ENCODE measurements around the gene TTLL9. TPM values are rescaled to one million over a fixed set of nuclear protein-coding genes. Genes with fewer than 3 reads are reported as not detected.

TTLL9 gene
- total RNA-seq, 1 experiment from 2014 or later: not detected

GRCh38 chr20:31937820-31938219, 67.4 kb downstream of the TTLL9 start:
- H3K4me1 ChIP-seq (ENCODE audit: insufficient read depth, low read length, poor library complexity, severe bottlenecking): no peaks in the 10 kb centered on the region
- no peak for TF ChIP-seq EZH2 (IDR thresholded peaks at IDR 0.05; ENCODE audit: borderline replicate concordance, low read depth, low read length, poor library complexity, severe bottlenecking)
- H3K4me3 ChIP-seq (ENCODE audit: low read depth, low read length, poor library complexity, severe bottlenecking): no peak overlapping the region
- POLR2A ChIA-PET (ENCODE audit: low non-redundant PET): interaction anchor here (0.7 kb wide), 1 partner anchor 74 kb away, joined by 12 read pairs; no protein-coding TSS in a partner anchor
- intact Hi-C loops (cut with micrococcal nuclease; ENCODE audit: unreplicated experiment): no loop called here
- no peaks in the 10 kb centered on the region for H3K9me3 ChIP-seq (ENCODE audit: low read depth, low read length, poor library complexity, severe bottlenecking)
- no peak overlapping the region for H3K27ac ChIP-seq (ENCODE audit: low read depth, low read length, poor library complexity, severe bottlenecking)
- no peaks in the 10 kb centered on the region for H3K36me3 ChIP-seq (ENCODE audit: insufficient read depth, low read length, poor library complexity, severe bottlenecking)
- no peaks in the 10 kb centered on the region for H3K27me3 ChIP-seq (replicated peaks; ENCODE audit: insufficient read depth, low read depth, low read length, poor library complexity)
- BruUV-seq (replicated peaks): no TSS peak
- no peak for DNase-seq (ENCODE audit: low spot score)
- CTCF ChIA-PET: no interaction called here

- ChIA-PET CTCF (no interaction called here), POLR2A (ENCODE audit: low non-redundant PET) (no interaction called here)
- H3K27ac ChIP-seq (ENCODE audit: low read depth, low read length, poor library complexity, severe bottlenecking): no peak overlapping the region
- no TSS peak for BruUV-seq (replicated peaks)
- DNase-seq (ENCODE audit: low spot score): no peak
- H3K36me3 ChIP-seq (ENCODE audit: insufficient read depth, low read length, poor library complexity, severe bottlenecking): peaks cover 3% of the 10 kb centered on the region
- H3K9me3 ChIP-seq (ENCODE audit: low read depth, low read length, poor library complexity, severe bottlenecking): no peaks in the 10 kb centered on the region
- TF ChIP-seq EZH2 (IDR thresholded peaks at IDR 0.05; ENCODE audit: borderline replicate concordance, low read depth, low read length, poor library complexity, severe bottlenecking): no peak
- TF ChIP-seq CTCF (conservative IDR thresholded peaks at IDR 0.05; ENCODE audit: low read depth, low read length): no peak
- intact Hi-C loops (cut with micrococcal nuclease; ENCODE audit: unreplicated experiment): no loop called here
- H3K27me3 ChIP-seq (replicated peaks; ENCODE audit: insufficient read depth, low read depth, low read length, poor library complexity): no peaks in the 10 kb centered on the region
- H3K4me3 ChIP-seq (ENCODE audit: low read depth, low read length, poor library complexity, severe bottlenecking): no peak overlapping the region
- no peaks in the 10 kb centered on the region for H3K4me1 ChIP-seq (ENCODE audit: insufficient read depth, low read length, poor library complexity, severe bottlenecking)
Observed at GRCh38 chr20:31939661-31940060, 69.2 kb downstream of the TTLL9 start.

GRCh38 chr20:31943052-31943471, 72.6 kb downstream of the TTLL9 start:
- Histone ChIP-seq H3K4me1 (ENCODE audit: insufficient read depth, low read length, poor library complexity, severe bottlenecking) (peaks cover 7% of the 10 kb centered on the region), H3K27me3 (replicated peaks; ENCODE audit: insufficient read depth, low read depth, low read length, poor library complexity) (no peaks in the 10 kb centered on the region), H3K9me3 (ENCODE audit: low read depth, low read length, poor library complexity, severe bottlenecking) (no peaks in the 10 kb centered on the region), H3K4me3 (ENCODE audit: low read depth, low read length, poor library complexity, severe bottlenecking) (no peak overlapping the region), H3K36me3 (ENCODE audit: insufficient read depth, low read length, poor library complexity, severe bottlenecking) (peaks cover 35% of the 10 kb centered on the region), H3K27ac (ENCODE audit: low read depth, low read length, poor library complexity, severe bottlenecking) (no peak overlapping the region)
- ChIA-PET CTCF (no interaction called here), POLR2A (ENCODE audit: low non-redundant PET) (no interaction called here)
- BruUV-seq (replicated peaks): no TSS peak
- TF ChIP-seq CTCF (conservative IDR thresholded peaks at IDR 0.05; ENCODE audit: low read depth, low read length): no peak
- TF ChIP-seq EZH2 (IDR thresholded peaks at IDR 0.05; ENCODE audit: borderline replicate concordance, low read depth, low read length, poor library complexity, severe bottlenecking): no peak
- no peak for DNase-seq (ENCODE audit: low spot score)
- intact Hi-C loops (cut with micrococcal nuclease; ENCODE audit: unreplicated experiment): no loop called here

- POLR2A ChIA-PET (ENCODE audit: low non-redundant PET): no interaction called here
- Histone ChIP-seq H3K27ac (ENCODE audit: low read depth, low read length, poor library complexity, severe bottlenecking) (no peak overlapping the region), H3K4me1 (ENCODE audit: insufficient read depth, low read length, poor library complexity, severe bottlenecking) (peaks cover 7% of the 10 kb centered on the region), H3K4me3 (ENCODE audit: low read depth, low read length, poor library complexity, severe bottlenecking) (no peak overlapping the region), H3K9me3 (ENCODE audit: low read depth, low read length, poor library complexity, severe bottlenecking) (no peaks in the 10 kb centered on the region), H3K36me3 (ENCODE audit: insufficient read depth, low read length, poor library complexity, severe bottlenecking) (peaks cover 45% of the 10 kb centered on the region), H3K27me3 (replicated peaks; ENCODE audit: insufficient read depth, low read depth, low read length, poor library complexity) (no peaks in the 10 kb centered on the region)
- no peak for TF ChIP-seq CTCF (conservative IDR thresholded peaks at IDR 0.05; ENCODE audit: low read depth, low read length)
- TF ChIP-seq EZH2 (IDR thresholded peaks at IDR 0.05; ENCODE audit: borderline replicate concordance, low read depth, low read length, poor library complexity, severe bottlenecking): no peak
- no TSS peak for BruUV-seq (replicated peaks)
- intact Hi-C loops (cut with micrococcal nuclease; ENCODE audit: unreplicated experiment): no loop called here
- CTCF ChIA-PET: no interaction called here
- no peak for DNase-seq (ENCODE audit: low spot score)
Observed at GRCh38 chr20:31945319-31945718, 74.9 kb downstream of the TTLL9 start.
